MM.1S (cell line): ENCODE results near the gene CPVL.

ENCODE experiments used
- DNase-seq: peaks from one replicate; pipeline ENCODE4 v3.0.0-alpha.2; 2015
- H2AFZ ChIP-seq: fragments of 300-600 bp; sonication (generic); 2 replicates; pipeline ENCODE4 v1.6.0; 2016; ENCODE audit warnings: antibody characterized with exemption, low read length
- H3F3A ChIP-seq: fragments of 300-600 bp; sonication (generic); 2 replicates; pipeline ENCODE4 v1.6.1; 2016; ENCODE audit warnings: mild to moderate bottlenecking, antibody characterized with exemption, low read length, moderate library complexity, mixed read lengths; ENCODE audit not compliant: insufficient read depth
- H3K27ac ChIP-seq: fragments of 300-600 bp; sonication (generic); 2 replicates; pipeline ENCODE4 v1.5.1; 2016; ENCODE audit warnings: mild to moderate bottlenecking, low read length
- H3K27me3 ChIP-seq: fragments of 300-600 bp; sonication (generic); replicated peaks from 2 replicates; pipeline ENCODE4 v1.6.0; 2016; ENCODE audit warnings: low read length; ENCODE audit not compliant: insufficient read depth
- H3K36me3 ChIP-seq: fragments of 300-600 bp; sonication (generic); replicated peaks from 2 replicates; pipeline ENCODE4 v1.6.1; 2016; ENCODE audit warnings: mild to moderate bottlenecking, low read length, mixed read lengths; ENCODE audit not compliant: insufficient read depth
- H3K4me1 ChIP-seq: fragments of 300-600 bp; sonication (generic); 2 replicates; pipeline ENCODE4 v1.6.1; 2016; ENCODE audit warnings: low read length, mixed read lengths
- H3K4me2 ChIP-seq: fragments of 300-600 bp; sonication (generic); 2 replicates; pipeline ENCODE4 v1.6.0; 2016; ENCODE audit warnings: low read depth, low read length
- H3K4me3 ChIP-seq: fragments of 300-600 bp; sonication (generic); 2 replicates; pipeline ENCODE4 v1.5.1; 2016; ENCODE audit warnings: low read length, mixed read lengths
- H3K79me2 ChIP-seq: fragments of 300-600 bp; sonication (generic); 2 replicates; pipeline ENCODE4 v1.6.1; 2016; ENCODE audit warnings: mixed run types, low read length, mixed read lengths
- H3K9ac ChIP-seq: fragments of 300-600 bp; sonication (generic); 2 replicates; pipeline ENCODE4 v1.6.1; 2016; ENCODE audit warnings: low read length, mixed read lengths
- H3K9me2 ChIP-seq: fragments of 300-600 bp; sonication (generic); replicated peaks from 2 replicates; pipeline ENCODE4 v1.6.1; 2016; ENCODE audit warnings: mild to moderate bottlenecking, low read length, mixed read lengths; ENCODE audit not compliant: insufficient read depth
- H3K9me3 ChIP-seq: fragments of 300-600 bp; sonication (generic); replicated peaks from 2 replicates; pipeline ENCODE4 v1.6.1; 2016; ENCODE audit warnings: mild to moderate bottlenecking, low read length, mixed read lengths; ENCODE audit not compliant: insufficient read depth
- H4K20me1 ChIP-seq: fragments of 300-600 bp; sonication (generic); 2 replicates; pipeline ENCODE4 v1.6.1; 2016; ENCODE audit warnings: mild to moderate bottlenecking, low read length, moderate library complexity, mixed read lengths; ENCODE audit not compliant: insufficient read depth
- EZH2 ChIP-seq: fragments of 300-600 bp; sonication (generic); optimal IDR thresholded peaks from 2 replicates; pipeline ENCODE3; 2017; ENCODE audit warnings: low read depth, mild to moderate bottlenecking, antibody characterized with exemption, low read length, mixed read lengths
- EZH2phosphoT487 ChIP-seq: fragments of 300-600 bp; sonication (generic); IDR thresholded peaks from 2 replicates; pipeline ENCODE4 v1.6.1; 2018; ENCODE audit warnings: antibody characterized with exemption, low read length
- TF ChIP-seq, protein P1 (sequence below): fragments of 300-600 bp; sonication (generic); IDR thresholded peaks from 2 replicates; pipeline ENCODE4 v1.5.1; 2016; ENCODE audit warnings: antibody characterized with exemption, low read length, mixed read lengths

Gene CPVL

DNA sequence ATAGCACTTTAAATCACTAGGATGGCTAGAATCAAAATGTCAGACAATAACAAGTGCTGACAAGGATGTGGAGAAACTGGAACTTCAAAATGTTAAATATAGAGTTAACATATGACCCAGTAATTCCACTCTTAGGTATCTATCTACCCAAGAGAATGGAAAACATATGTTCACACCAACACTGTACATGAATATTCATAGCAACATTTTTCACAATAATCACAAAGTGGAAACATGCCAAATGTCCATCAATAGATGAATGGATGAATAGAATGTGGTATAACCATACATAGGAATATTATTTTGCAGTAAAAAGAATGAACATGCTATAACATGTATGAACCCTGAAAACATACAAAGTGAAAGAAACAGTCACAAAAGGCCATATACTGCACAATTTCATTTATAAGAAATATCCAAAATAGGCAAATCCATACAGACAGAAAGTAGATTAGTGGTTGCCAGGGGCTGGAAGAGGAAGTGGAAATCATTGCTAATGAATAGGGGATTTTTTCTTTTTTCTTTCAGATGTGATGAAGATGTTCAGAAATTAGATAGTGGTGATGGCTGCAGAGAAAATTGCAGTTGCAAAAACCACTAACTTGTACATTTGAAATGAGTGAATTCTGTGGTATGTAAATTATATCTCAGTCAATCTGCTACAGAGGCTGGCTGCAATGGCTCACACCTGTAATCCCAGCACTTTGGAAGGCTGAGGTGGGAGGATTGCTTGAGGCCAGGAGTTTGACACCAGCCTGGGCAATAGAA lies 93.0 kb downstream of the CPVL start:
- Histone ChIP-seq H3K79me2 (no peaks in the 10 kb centered on the region), H3K9me2 (no peaks in the 10 kb centered on the region)

DNA sequence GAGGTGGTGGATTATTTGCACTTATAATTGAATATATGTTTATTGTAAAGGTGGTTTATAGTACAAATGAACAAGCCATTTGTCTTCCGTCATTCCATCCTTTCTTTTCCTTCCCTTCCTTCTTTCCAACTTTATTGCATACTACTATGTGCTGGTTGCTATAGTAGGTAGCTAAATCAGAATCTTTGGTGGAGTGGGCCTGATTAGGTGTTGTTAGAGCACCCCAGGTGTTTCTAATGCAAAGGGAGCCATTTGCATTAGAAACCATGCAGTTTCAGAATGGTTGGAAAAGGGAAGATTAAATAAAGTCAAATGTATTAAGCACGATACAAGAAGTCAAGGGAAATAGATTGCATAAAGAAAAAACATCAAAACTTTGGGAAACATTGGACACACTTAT lies 99.4 kb downstream of the CPVL start:
- no peak for DNase-seq
- no peak overlapping the region for H2AFZ ChIP-seq
- H4K20me1 ChIP-seq = no peaks in the 10 kb centered on the region
- H3F3A ChIP-seq = no peaks in the 10 kb centered on the region
- no peaks in the 10 kb centered on the region for H3K36me3 ChIP-seq
- H3K9ac ChIP-seq = no peak overlapping the region
- H3K4me3 ChIP-seq = no peak overlapping the region
- no peaks in the 10 kb centered on the region for H3K9me3 ChIP-seq
- H3K4me2 ChIP-seq = no peak overlapping the region
- no peaks in the 10 kb centered on the region for H3K79me2 ChIP-seq
- no peaks in the 10 kb centered on the region for H3K27me3 ChIP-seq
- TF ChIP-seq, protein P1, sequence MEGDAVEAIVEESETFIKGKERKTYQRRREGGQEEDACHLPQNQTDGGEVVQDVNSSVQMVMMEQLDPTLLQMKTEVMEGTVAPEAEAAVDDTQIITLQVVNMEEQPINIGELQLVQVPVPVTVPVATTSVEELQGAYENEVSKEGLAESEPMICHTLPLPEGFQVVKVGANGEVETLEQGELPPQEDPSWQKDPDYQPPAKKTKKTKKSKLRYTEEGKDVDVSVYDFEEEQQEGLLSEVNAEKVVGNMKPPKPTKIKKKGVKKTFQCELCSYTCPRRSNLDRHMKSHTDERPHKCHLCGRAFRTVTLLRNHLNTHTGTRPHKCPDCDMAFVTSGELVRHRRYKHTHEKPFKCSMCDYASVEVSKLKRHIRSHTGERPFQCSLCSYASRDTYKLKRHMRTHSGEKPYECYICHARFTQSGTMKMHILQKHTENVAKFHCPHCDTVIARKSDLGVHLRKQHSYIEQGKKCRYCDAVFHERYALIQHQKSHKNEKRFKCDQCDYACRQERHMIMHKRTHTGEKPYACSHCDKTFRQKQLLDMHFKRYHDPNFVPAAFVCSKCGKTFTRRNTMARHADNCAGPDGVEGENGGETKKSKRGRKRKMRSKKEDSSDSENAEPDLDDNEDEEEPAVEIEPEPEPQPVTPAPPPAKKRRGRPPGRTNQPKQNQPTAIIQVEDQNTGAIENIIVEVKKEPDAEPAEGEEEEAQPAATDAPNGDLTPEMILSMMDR = no peak
- TF ChIP-seq EZH2 (no peak), EZH2phosphoT487 (no peak)
- H3K9me2 ChIP-seq = no peaks in the 10 kb centered on the region
- no peaks in the 10 kb centered on the region for H3K4me1 ChIP-seq
- no peak overlapping the region for H3K27ac ChIP-seq

More for the DNA sequence above, 93.0 kb downstream of the CPVL start:
- no peaks in the 10 kb centered on the region for H4K20me1 ChIP-seq
- TF ChIP-seq, protein P1 = no peak
- TF ChIP-seq EZH2phosphoT487 = no peak
- no peak overlapping the region for H3K27ac ChIP-seq
- no peak overlapping the region for H3K4me2 ChIP-seq
- DNase-seq = peak; percentile 26
- no peaks in the 10 kb centered on the region for H3K9me3 ChIP-seq
- H3K36me3 ChIP-seq = no peaks in the 10 kb centered on the region
- no peak overlapping the region for H2AFZ ChIP-seq
- no peak overlapping the region for H3K4me3 ChIP-seq
- no peak overlapping the region for H3K9ac ChIP-seq
- no peaks in the 10 kb centered on the region for H3K4me1 ChIP-seq
- no peaks in the 10 kb centered on the region for H3F3A ChIP-seq
- no peaks in the 10 kb centered on the region for H3K27me3 ChIP-seq

DNA sequence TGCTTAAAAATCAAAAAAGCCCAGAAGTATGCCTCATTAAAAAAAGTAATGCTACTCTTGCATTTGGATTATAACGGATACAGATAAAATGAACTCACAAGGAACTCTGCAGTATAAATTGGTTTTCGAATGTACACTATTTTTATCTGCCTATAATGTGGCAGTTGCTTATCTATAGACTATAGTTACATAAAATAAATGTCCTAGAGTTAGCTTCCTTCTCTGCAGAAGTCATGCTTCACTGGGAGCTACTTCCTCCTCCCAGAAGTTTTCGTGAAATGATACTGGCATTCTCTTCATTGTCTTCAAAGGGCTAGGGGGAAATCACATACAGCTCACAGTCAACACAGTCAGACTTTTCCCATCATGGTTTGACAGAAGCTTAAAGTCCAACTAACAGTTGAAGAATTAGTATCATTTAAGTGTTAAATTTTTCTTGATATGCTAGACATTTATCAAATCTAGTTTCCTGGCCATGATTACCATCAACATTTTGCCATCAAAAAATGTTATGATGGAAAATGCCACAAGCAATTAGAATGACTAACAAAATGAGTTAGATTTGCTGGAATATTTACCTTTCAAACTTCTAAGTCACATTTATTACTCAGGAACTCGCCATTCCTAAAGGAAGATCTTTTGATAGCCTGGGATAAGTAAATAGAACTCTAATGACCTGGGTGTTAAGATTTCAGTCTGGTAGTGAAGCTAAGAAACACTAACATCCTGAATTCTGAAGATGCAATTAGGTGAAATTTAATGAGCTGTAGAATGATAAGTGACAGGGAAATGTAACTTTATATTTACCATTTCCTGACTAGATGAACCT lies 100.9 kb downstream of the CPVL start:
- no peaks in the 10 kb centered on the region for H4K20me1 ChIP-seq
- no peak overlapping the region for H3K4me2 ChIP-seq
- H3K27ac ChIP-seq = no peak overlapping the region
- H3F3A ChIP-seq = no peaks in the 10 kb centered on the region
- no peaks in the 10 kb centered on the region for H3K4me1 ChIP-seq
- no peak for DNase-seq
- H3K27me3 ChIP-seq = no peaks in the 10 kb centered on the region
- H3K4me3 ChIP-seq = no peak overlapping the region
- no peak overlapping the region for H3K9ac ChIP-seq
- H3K79me2 ChIP-seq = no peaks in the 10 kb centered on the region
- H3K9me3 ChIP-seq = no peaks in the 10 kb centered on the region
- H3K9me2 ChIP-seq = no peaks in the 10 kb centered on the region
- H2AFZ ChIP-seq = no peak overlapping the region
- H3K36me3 ChIP-seq = no peaks in the 10 kb centered on the region
- TF ChIP-seq EZH2phosphoT487 (no peak), EZH2 (no peak)
- TF ChIP-seq, protein P1 = no peak
